GM23338 (cell line): ENCODE data around the gene CTNNA3. TPM values are rescaled to one million over a fixed set of nuclear protein-coding genes. Genes with fewer than 3 reads are reported as not detected.

Source experiments
- ATAC-seq: fragments of 200-7000 bp; cut with Tn5 transposase; 3 replicates; pipeline ENCODE4 v1.9.1; 2020
- DNase-seq: peaks from one replicate; pipeline ENCODE4 v3.0.0-alpha.2; 2015; ENCODE audit warnings: low spot score
- H2AFZ ChIP-seq: fragments of 200-600 bp; sonication (generic); 2 replicates; pipeline ENCODE4 v1.8.0; 2016; ENCODE audit warnings: antibody characterized with exemption, mild to moderate bottlenecking, moderate library complexity
- H3F3A ChIP-seq: fragments of 200-600 bp; sonication (generic); replicated peaks from 2 replicates; pipeline ENCODE4 v1.8.0; 2017; ENCODE audit warnings: antibody characterized with exemption, mixed run types, low read depth
- H3K27ac ChIP-seq: fragments of 200-600 bp; sonication (generic); 2 replicates; pipeline ENCODE4 v1.6.1; 2016; ENCODE audit warnings: low read depth
- H3K27me3 ChIP-seq: fragments of 200-600 bp; sonication (generic); 2 replicates; pipeline ENCODE4 v1.8.0; 2016; ENCODE audit warnings: mild to moderate bottlenecking, mixed run types, moderate library complexity; ENCODE audit not compliant: insufficient read depth
- H3K36me3 ChIP-seq: fragments of 200-600 bp; sonication (generic); 2 replicates; pipeline ENCODE4 v1.8.0; 2016; ENCODE audit warnings: mild to moderate bottlenecking; ENCODE audit not compliant: insufficient read depth
- H3K4me1 ChIP-seq: fragments of 200-600 bp; sonication (generic); 2 replicates; pipeline ENCODE4 v1.8.0; 2016; ENCODE audit warnings: mild to moderate bottlenecking, moderate library complexity; ENCODE audit not compliant: insufficient read depth
- H3K4me2 ChIP-seq: fragments of 200-600 bp; sonication (generic); 2 replicates; pipeline ENCODE4 v1.7.1; 2017; ENCODE audit warnings: mixed run types
- H3K4me3 ChIP-seq: fragments of 200-600 bp; sonication (generic); 2 replicates; pipeline ENCODE4 v1.6.1; 2016; ENCODE audit warnings: mixed run types
- H3K79me2 ChIP-seq: fragments of 200-600 bp; sonication (generic); replicated peaks from 2 replicates; pipeline ENCODE4 v1.8.0; 2017; ENCODE audit warnings: mild to moderate bottlenecking; ENCODE audit not compliant: insufficient read depth
- H3K9me2 ChIP-seq: fragments of 200-600 bp; sonication (generic); 2 replicates; pipeline ENCODE4 v1.8.0; 2017; ENCODE audit not compliant: insufficient read depth
- H4K20me1 ChIP-seq: fragments of 200-600 bp; sonication (generic); replicated peaks from 2 replicates; pipeline ENCODE4 v1.8.0; 2017; ENCODE audit warnings: mild to moderate bottlenecking; ENCODE audit not compliant: insufficient read depth
- H3K27ac Mint-ChIP-seq: 2 replicates; pipeline ENCODE4 v1.8.0; 2020; ENCODE audit warnings: inconsistent platforms, mild to moderate bottlenecking, moderate library complexity, mixed read lengths
- H3K27me3 Mint-ChIP-seq: 3 replicates; pipeline ENCODE4 v1.8.0; 2022; ENCODE audit warnings: low read depth, mild to moderate bottlenecking, moderate library complexity, mixed read lengths, inconsistent platforms; ENCODE audit not compliant: insufficient read depth, poor library complexity
- H3K36me3 Mint-ChIP-seq: 3 replicates; pipeline ENCODE4 v1.8.0; 2021; ENCODE audit warnings: low read depth, mild to moderate bottlenecking, inconsistent platforms, moderate library complexity, mixed read lengths
- H3K4me1 Mint-ChIP-seq: 3 replicates; pipeline ENCODE4 v1.8.0; 2020; ENCODE audit warnings: mild to moderate bottlenecking, inconsistent platforms, mixed read lengths
- H3K4me3 Mint-ChIP-seq: 3 replicates; pipeline ENCODE4 v1.8.0; 2021; ENCODE audit warnings: moderate library complexity, mild to moderate bottlenecking, inconsistent platforms, mixed read lengths
- H3K9me3 Mint-ChIP-seq: 3 replicates; pipeline ENCODE4 v1.8.0; 2020; ENCODE audit warnings: moderate library complexity, mild to moderate bottlenecking, inconsistent platforms, mixed read lengths
- EZH2 ChIP-seq: fragments of 200-600 bp; sonication (generic); IDR thresholded peaks from one replicate; pipeline ENCODE4 v1.8.0; 2017; ENCODE audit warnings: antibody characterized with exemption, mild to moderate bottlenecking, low read depth; ENCODE audit not compliant: unreplicated experiment
- EZH2phosphoT487 ChIP-seq: fragments of 200-600 bp; sonication (generic); IDR thresholded peaks from one replicate; pipeline ENCODE4 v1.8.1; 2018; ENCODE audit warnings: antibody characterized with exemption; ENCODE audit not compliant: unreplicated experiment
- JUNB ChIP-seq: IDR thresholded peaks from one replicate; pipeline ENCODE4 v1.6.1; 2016; ENCODE audit warnings: antibody characterized with exemption; ENCODE audit not compliant: unreplicated experiment
- NANOG ChIP-seq: IDR thresholded peaks from 2 replicates; pipeline ENCODE4 v1.6.1; 2016; ENCODE audit warnings: antibody characterized with exemption, borderline replicate concordance
- POLR2AphosphoS5 ChIP-seq: IDR thresholded peaks from 2 replicates; pipeline ENCODE4 v1.6.1; 2016; ENCODE audit warnings: antibody characterized with exemption, low read depth
- STAT1 ChIP-seq: IDR thresholded peaks from one replicate; pipeline ENCODE4 v1.6.1; 2016; ENCODE audit warnings: antibody characterized with exemption; ENCODE audit not compliant: unreplicated experiment
- ZNF114 ChIP-seq: fragments of 250-450 bp; sonication (Bioruptor Pico); IDR thresholded peaks from 2 replicates; pipeline ENCODE4 v1.5.0; 2020; ENCODE audit warnings: mild to moderate bottlenecking, moderate library complexity
- ZNF331 ChIP-seq: fragments of 250-450 bp; sonication (Bioruptor Pico); IDR thresholded peaks from 2 replicates; pipeline ENCODE4 v1.5.0; 2020; ENCODE audit warnings: low read depth, mild to moderate bottlenecking, moderate library complexity
- ZNF462 ChIP-seq: fragments of 250-450 bp; sonication (Bioruptor Pico); IDR thresholded peaks from 2 replicates; pipeline ENCODE4 v1.5.0; 2020; ENCODE audit warnings: mild to moderate bottlenecking, moderate library complexity
- polyA plus RNA-seq: library from polyadenylated mRNA; unstranded; fragments of >200 nt; fragmentation: Nextera tagmentation; extraction: Ambion mirVana; gene quantifications from 2 replicates; pipeline ENCODE4 v1.2.1, GENCODE V29; 2016
- total RNA-seq: library from RNA; depleted of rRNA; stranded (reverse); fragments of >200 nt; shearing (Covaris generic); gene quantifications from 2 replicates; pipeline ENCODE4 v1.2.3, GENCODE V29; 2014
- TF ChIP-seq, protein P1 (sequence below): IDR thresholded peaks from one replicate; pipeline ENCODE4 v1.6.1; 2018; ENCODE audit warnings: antibody characterized with exemption; ENCODE audit not compliant: unreplicated experiment
- TF ChIP-seq, protein P2 (sequence below): IDR thresholded peaks from 2 replicates; pipeline ENCODE4 v1.6.1; 2016; ENCODE audit warnings: antibody characterized with exemption

Gene CTNNA3
- total and polyA plus RNA-seq, 2 experiments from 2014 or later, result 0.71 to 3.3 TPM

GRCh38 chr10:67268146-67268545, 427.8 kb downstream of the CTNNA3 start:
- Histone ChIP-seq H4K20me1 (no peaks in the 10 kb centered on the region), H3K79me2 (no peaks in the 10 kb centered on the region), H3K27me3 (no peaks in the 10 kb centered on the region), H3K9me2 (no peaks in the 10 kb centered on the region), H2AFZ (no peak overlapping the region), H3F3A (no peaks in the 10 kb centered on the region), H3K27ac (no peak overlapping the region), H3K4me1 (no peaks in the 10 kb centered on the region), H3K36me3 (no peaks in the 10 kb centered on the region), H3K4me2 (no peak overlapping the region), H3K4me3 (no peak overlapping the region)
- H3K9me3 Mint-ChIP-seq, result no peaks in the 10 kb centered on the region
- no peak overlapping the region for H3K4me3 Mint-ChIP-seq
- H3K27me3 Mint-ChIP-seq, result no peaks in the 10 kb centered on the region
- H3K36me3 Mint-ChIP-seq, result no peaks in the 10 kb centered on the region
- no peak for DNase-seq
- ATAC-seq, result no peak
- no peak overlapping the region for H3K27ac Mint-ChIP-seq
- H3K4me1 Mint-ChIP-seq, result peaks cover 1% of the 10 kb centered on the region; the same call in 1 of the 3 replicates
- TF ChIP-seq NANOG, result no peak
- no peak for TF ChIP-seq EZH2phosphoT487
- no peak for TF ChIP-seq ZNF462 (CRISPR knock-in tag)
- no peak for TF ChIP-seq ZNF114
- no peak for TF ChIP-seq STAT1
- TF ChIP-seq, protein P1, sequence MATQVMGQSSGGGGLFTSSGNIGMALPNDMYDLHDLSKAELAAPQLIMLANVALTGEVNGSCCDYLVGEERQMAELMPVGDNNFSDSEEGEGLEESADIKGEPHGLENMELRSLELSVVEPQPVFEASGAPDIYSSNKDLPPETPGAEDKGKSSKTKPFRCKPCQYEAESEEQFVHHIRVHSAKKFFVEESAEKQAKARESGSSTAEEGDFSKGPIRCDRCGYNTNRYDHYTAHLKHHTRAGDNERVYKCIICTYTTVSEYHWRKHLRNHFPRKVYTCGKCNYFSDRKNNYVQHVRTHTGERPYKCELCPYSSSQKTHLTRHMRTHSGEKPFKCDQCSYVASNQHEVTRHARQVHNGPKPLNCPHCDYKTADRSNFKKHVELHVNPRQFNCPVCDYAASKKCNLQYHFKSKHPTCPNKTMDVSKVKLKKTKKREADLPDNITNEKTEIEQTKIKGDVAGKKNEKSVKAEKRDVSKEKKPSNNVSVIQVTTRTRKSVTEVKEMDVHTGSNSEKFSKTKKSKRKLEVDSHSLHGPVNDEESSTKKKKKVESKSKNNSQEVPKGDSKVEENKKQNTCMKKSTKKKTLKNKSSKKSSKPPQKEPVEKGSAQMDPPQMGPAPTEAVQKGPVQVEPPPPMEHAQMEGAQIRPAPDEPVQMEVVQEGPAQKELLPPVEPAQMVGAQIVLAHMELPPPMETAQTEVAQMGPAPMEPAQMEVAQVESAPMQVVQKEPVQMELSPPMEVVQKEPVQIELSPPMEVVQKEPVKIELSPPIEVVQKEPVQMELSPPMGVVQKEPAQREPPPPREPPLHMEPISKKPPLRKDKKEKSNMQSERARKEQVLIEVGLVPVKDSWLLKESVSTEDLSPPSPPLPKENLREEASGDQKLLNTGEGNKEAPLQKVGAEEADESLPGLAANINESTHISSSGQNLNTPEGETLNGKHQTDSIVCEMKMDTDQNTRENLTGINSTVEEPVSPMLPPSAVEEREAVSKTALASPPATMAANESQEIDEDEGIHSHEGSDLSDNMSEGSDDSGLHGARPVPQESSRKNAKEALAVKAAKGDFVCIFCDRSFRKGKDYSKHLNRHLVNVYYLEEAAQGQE, result no peak
- no peak for TF ChIP-seq JUNB
- TF ChIP-seq ZNF331 (CRISPR knock-in tag), result no peak
- TF ChIP-seq, protein P2, sequence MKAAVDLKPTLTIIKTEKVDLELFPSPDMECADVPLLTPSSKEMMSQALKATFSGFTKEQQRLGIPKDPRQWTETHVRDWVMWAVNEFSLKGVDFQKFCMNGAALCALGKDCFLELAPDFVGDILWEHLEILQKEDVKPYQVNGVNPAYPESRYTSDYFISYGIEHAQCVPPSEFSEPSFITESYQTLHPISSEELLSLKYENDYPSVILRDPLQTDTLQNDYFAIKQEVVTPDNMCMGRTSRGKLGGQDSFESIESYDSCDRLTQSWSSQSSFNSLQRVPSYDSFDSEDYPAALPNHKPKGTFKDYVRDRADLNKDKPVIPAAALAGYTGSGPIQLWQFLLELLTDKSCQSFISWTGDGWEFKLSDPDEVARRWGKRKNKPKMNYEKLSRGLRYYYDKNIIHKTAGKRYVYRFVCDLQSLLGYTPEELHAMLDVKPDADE, result no peak
- TF ChIP-seq EZH2, result no peak
- TF ChIP-seq POLR2AphosphoS5, result no peak
